Measurements from ENCODE around the gene PXDN.
"Not testable (repeated sequence)": the region's sequence is repeated elsewhere in the genome, so short reads cannot be mapped to it uniquely, and the experiment has no call there.

The PXDN gene

GRCh38 chr2:1739961-1740715 lies 4.2 kb downstream of the PXDN start:
- DNase-seq (ENCODE audit: low read depth): peak; percentile 65
- TF ChIP-seq CTCF (conservative IDR thresholded peaks at IDR 0.05; ENCODE audit: control insufficient read depth, insufficient read depth, low read depth, low read length): no peak

GRCh38 chr2:1739322-1739957 lies 4.9 kb downstream of the PXDN start:
- no peak for TF ChIP-seq CTCF (conservative IDR thresholded peaks at IDR 0.05; ENCODE audit: control insufficient read depth, insufficient read depth, low read depth, low read length)
- DNase-seq (ENCODE audit: low read depth): no peak
- H3K4me3 ChIP-seq (ENCODE audit: control insufficient read depth, low read depth, low read length): no peak overlapping the region

More at GRCh38 chr2:1739961-1740715, 4.2 kb downstream of the PXDN start:
- H3K4me3 ChIP-seq (ENCODE audit: control insufficient read depth, low read depth, low read length): no peak overlapping the region

- no peak for TF ChIP-seq CTCF (conservative IDR thresholded peaks at IDR 0.05; ENCODE audit: control insufficient read depth, insufficient read depth, low read depth, low read length)
- no peak overlapping the region for H3K4me3 ChIP-seq (ENCODE audit: control insufficient read depth, low read depth, low read length)
- no peak for DNase-seq (ENCODE audit: low read depth)
Measured at GRCh38 chr2:1738646-1739302, 5.5 kb downstream of the PXDN start.

GRCh38 chr2:1738163-1738562 lies 6.2 kb downstream of the PXDN start:
- no peak for TF ChIP-seq CTCF (conservative IDR thresholded peaks at IDR 0.05; ENCODE audit: control insufficient read depth, insufficient read depth, low read depth, low read length)
- H3K4me3 ChIP-seq (ENCODE audit: control insufficient read depth, low read depth, low read length): no peak overlapping the region
- no peak for DNase-seq (ENCODE audit: low read depth)

- peak; percentile 94 for DNase-seq (ENCODE audit: low read depth)
- no peak for TF ChIP-seq CTCF (conservative IDR thresholded peaks at IDR 0.05; ENCODE audit: control insufficient read depth, insufficient read depth, low read depth, low read length)
- H3K4me3 ChIP-seq (ENCODE audit: control insufficient read depth, low read depth, low read length): no peak overlapping the region
Measured at GRCh38 chr2:1736997-1737480, 7.3 kb downstream of the PXDN start.

GRCh38 chr2:1736045-1736444 lies 8.3 kb downstream of the PXDN start:
- no peak for TF ChIP-seq CTCF (conservative IDR thresholded peaks at IDR 0.05; ENCODE audit: control insufficient read depth, insufficient read depth, low read depth, low read length)
- DNase-seq (ENCODE audit: low read depth): peak; percentile 25
- H3K4me3 ChIP-seq (ENCODE audit: control insufficient read depth, low read depth, low read length): no peak overlapping the region

GRCh38 chr2:1733298-1733697 lies 11.0 kb downstream of the PXDN start:
- H3K4me3 ChIP-seq (ENCODE audit: control insufficient read depth, low read depth, low read length); DNase-seq (ENCODE audit: low read depth): not testable (repeated sequence)
